ENCODE data around the gene MOB3A. TPM values are rescaled to one million over a fixed set of nuclear protein-coding genes. Genes with fewer than 3 reads are reported as not detected.

The MOB3A gene
- total RNA-seq, 1 donor from 2014 or later: 69.2 TPM

DNA sequence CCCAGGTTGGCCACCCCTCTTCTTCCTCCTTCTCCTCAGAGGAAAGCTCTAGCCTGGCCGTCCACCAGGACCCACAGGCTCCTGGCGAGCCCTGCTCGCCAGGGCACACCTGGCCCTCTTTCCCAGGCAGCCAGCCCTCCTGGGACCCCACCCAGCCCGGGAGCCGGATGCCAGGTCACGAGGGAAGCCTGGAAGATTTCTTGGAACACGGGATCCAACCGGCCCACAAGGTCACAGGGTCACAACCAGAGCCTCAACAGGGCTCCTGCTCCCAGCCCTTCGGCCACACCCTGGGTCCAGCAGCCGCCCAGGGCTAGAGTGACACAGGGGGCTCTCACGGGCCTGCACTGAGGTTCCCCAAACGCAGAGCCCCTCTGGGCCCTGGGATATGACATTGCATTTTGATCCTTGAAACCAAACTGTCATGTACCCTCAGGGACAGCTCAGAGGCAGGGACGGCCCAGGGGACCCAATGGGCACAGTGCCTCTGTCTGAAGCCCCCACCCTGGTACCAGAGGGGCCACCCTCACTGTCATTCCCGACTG, 50.6 kb downstream of the MOB3A start:
- intact Hi-C loops (cut with DNase I): no loop called here
- Histone ChIP-seq H3K27ac (peak overlapping the region; percentile 56), H3K4me1 (peaks cover 91% of the 10 kb centered on the region), H3K36me3 (peaks cover 82% of the 10 kb centered on the region), H3K9me3 (no peaks in the 10 kb centered on the region), H3K27me3 (ENCODE audit: low read depth) (no peaks in the 10 kb centered on the region), H3K4me3 (peak overlapping the region; percentile 6)
- DNase-seq (no peak), ATAC-seq (no peak)
- TF ChIP-seq, protein P1, sequence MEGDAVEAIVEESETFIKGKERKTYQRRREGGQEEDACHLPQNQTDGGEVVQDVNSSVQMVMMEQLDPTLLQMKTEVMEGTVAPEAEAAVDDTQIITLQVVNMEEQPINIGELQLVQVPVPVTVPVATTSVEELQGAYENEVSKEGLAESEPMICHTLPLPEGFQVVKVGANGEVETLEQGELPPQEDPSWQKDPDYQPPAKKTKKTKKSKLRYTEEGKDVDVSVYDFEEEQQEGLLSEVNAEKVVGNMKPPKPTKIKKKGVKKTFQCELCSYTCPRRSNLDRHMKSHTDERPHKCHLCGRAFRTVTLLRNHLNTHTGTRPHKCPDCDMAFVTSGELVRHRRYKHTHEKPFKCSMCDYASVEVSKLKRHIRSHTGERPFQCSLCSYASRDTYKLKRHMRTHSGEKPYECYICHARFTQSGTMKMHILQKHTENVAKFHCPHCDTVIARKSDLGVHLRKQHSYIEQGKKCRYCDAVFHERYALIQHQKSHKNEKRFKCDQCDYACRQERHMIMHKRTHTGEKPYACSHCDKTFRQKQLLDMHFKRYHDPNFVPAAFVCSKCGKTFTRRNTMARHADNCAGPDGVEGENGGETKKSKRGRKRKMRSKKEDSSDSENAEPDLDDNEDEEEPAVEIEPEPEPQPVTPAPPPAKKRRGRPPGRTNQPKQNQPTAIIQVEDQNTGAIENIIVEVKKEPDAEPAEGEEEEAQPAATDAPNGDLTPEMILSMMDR (IDR thresholded peaks at IDR 0.05): no peak

GRCh38 chr19:2044709-2045500, 51.2 kb downstream of the MOB3A start:
- DNase-seq (no peak), ATAC-seq (no peak)
- Histone ChIP-seq H3K4me3 (no peak overlapping the region), H3K9me3 (no peaks in the 10 kb centered on the region), H3K4me1 (peaks cover 96% of the 10 kb centered on the region), H3K36me3 (peaks cover 88% of the 10 kb centered on the region), H3K27ac (peak overlapping the region; percentile 56), H3K27me3 (ENCODE audit: low read depth) (no peaks in the 10 kb centered on the region)
- TF ChIP-seq, protein P1 (IDR thresholded peaks at IDR 0.05): no peak
- intact Hi-C loops (cut with DNase I): no loop called here

DNA sequence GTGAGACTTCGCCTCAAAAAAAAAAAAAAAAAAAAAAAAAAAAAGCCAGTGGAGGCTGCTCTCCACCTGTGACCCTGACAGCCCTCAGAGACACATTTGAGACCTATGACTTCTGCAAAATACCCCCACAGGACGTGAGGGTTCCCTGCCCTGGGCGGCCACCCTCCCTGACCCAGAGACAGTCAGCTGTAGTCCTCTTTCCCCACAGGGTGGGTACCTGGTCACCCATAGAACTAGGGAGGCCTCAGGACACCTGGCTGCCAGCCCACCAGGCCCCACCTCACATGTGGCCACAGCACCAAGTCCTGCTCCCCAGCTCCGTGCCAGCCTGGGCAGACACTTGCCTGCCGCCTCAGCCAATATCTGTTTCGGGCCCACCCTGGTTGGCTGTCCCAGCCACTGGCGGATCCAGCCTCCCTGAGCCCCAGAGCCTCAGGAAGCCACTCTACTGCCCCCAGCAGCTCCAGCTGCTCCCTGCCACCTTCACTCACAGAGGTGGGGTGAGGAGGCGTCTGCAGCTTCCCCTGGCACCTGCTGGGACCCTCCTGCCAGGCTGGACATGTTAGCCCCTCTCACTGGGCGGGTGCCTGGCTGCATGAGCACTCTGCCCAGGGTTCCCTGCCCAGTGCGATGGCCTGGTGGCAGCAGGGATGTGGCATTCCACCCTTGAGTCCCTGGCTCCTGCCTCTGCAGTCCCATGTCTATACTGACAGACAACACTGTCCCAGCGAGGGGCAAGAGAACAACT, 52.0 kb downstream of the MOB3A start:
- DNase-seq (no peak), ATAC-seq (no peak)
- intact Hi-C loops (cut with DNase I): no loop called here
- H3K27ac ChIP-seq: peak overlapping the region; percentile 56
- H3K9me3 ChIP-seq: no peaks in the 10 kb centered on the region
- peaks cover 91% of the 10 kb centered on the region for H3K4me1 ChIP-seq
- H3K36me3 ChIP-seq: peaks cover 91% of the 10 kb centered on the region
- TF ChIP-seq, protein P1 (IDR thresholded peaks at IDR 0.05): no peak
- H3K4me3 ChIP-seq: no peak overlapping the region
- no peaks in the 10 kb centered on the region for H3K27me3 ChIP-seq (ENCODE audit: low read depth)

- Histone ChIP-seq H3K36me3 (peaks cover 91% of the 10 kb centered on the region), H3K9me3 (no peaks in the 10 kb centered on the region), H3K27ac (peak overlapping the region; percentile 88), H3K27me3 (ENCODE audit: low read depth) (no peaks in the 10 kb centered on the region), H3K4me1 (peaks cover 82% of the 10 kb centered on the region), H3K4me3 (no peak overlapping the region)
- ATAC-seq (no peak), DNase-seq (peak; percentile 46)
- TF ChIP-seq, protein P1 (IDR thresholded peaks at IDR 0.05): no peak
- intact Hi-C loops (cut with DNase I): no loop called here
Observed at GRCh38 chr19:2043251-2043641, 52.9 kb downstream of the MOB3A start.

DNA sequence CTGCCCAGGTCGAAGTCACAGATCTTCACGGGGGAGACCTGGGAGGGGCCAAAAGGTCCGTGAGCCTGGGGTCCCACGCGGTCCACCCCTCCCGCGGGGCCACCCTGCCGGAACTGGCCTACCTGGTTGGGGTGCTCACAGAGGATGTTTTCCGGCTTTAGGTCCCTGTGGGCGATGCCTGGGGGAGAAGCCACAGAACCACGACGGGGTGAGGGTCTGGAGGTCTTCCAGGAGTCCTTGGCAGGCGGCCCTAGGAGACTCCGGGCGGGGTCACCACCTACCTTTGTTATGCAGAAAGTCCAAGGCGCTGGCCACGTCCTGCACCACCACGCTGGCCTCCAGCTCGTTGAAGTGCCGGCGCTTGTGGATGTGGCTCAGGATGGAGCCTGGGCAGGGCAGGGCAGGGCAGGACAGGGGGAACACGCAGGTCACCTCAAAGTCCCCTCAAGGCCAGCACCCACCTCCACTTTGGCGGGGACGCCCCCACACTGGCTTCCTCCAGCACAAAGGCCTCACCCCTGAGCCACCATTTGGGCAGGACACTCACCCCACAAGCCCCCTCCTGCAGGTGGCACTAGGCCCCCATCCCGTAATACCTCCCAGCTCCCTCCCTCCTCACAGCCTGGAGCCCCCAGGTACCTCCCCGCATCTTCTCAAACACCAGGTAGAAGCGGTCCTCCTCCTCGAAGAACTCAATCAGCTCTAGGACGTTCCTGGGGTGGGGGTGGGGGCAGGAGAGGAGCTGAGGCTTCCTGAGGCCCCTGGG, 53.5 kb downstream of the MOB3A start:
- Histone ChIP-seq H3K27me3 (ENCODE audit: low read depth) (no peaks in the 10 kb centered on the region), H3K36me3 (peaks cover 91% of the 10 kb centered on the region), H3K9me3 (no peaks in the 10 kb centered on the region), H3K27ac (peak overlapping the region; percentile 88), H3K4me1 (peaks cover 76% of the 10 kb centered on the region), H3K4me3 (peak overlapping the region; percentile 45)
- intact Hi-C loops (cut with DNase I): no loop called here
- ATAC-seq (peak; percentile 6 to 15), DNase-seq (peak; percentile 66)
- TF ChIP-seq, protein P1 (IDR thresholded peaks at IDR 0.05): no peak
